Endothelial cell of umbilical vein (primary cell): ENCODE data around the gene LMAN2L. TPM values are rescaled to one million over a fixed set of nuclear protein-coding genes. Genes with fewer than 3 reads are reported as not detected.
A peak's percentile ranks its signal among the peaks of the same experiment; 100 is the strongest.

ENCODE experiments used
- BruUV-seq: library from RNA; stranded (reverse); fragments of 400-500 nt; replicated peaks from 2 replicates; lab custom pipeline; 2021; lab: Mats Ljungman, UMichigan
- CTCF ChIA-PET: fragments of 300-600, 350-600 bp; sonication (Branson Sonifier 250); formaldehyde crosslinking; loops from one replicate; lab custom pipeline; 2021; ENCODE audit warnings: antibody characterized with exemption, inconsistent platforms; lab: Charles Lee
- POLR2A ChIA-PET: fragments of 300-600, 350-600 bp; sonication (Branson Sonifier 250); formaldehyde crosslinking; loops from one replicate; lab custom pipeline; 2021; ENCODE audit warnings: antibody characterized with exemption, inconsistent platforms; lab: Charles Lee
- DNase-seq: peaks from one replicate; pipeline ENCODE4 v3.0.0-alpha.2; 2011; ENCODE audit warnings: low read depth, low spot score
- FAIRE-seq: peaks from 2 replicates; lab custom pipeline; 2011; peaks lifted over from hg19 to GRCh38; lab: Jason Lieb, UNC
- H2AFZ ChIP-seq: 2 replicates; pipeline ENCODE4 v1.6.0; 2012; ENCODE audit warnings: low read depth, low read length, control low read depth, inconsistent platforms
- H3K27ac ChIP-seq: 2 replicates; pipeline ENCODE4 v1.5.1; 2011; ENCODE audit warnings: low read depth, mild to moderate bottlenecking, control low read depth, low read length, moderate library complexity; ENCODE audit not compliant: insufficient read depth
- H3K27me3 ChIP-seq, 2 experiments: 2 replicates each; pipeline versions ENCODE4 v1.6.0 to v1.6.1; 2011; ENCODE audit warnings: low read length in 2 of 2, mixed read lengths in 1 of 2; ENCODE audit not compliant: control insufficient read depth in 2 of 2, insufficient read depth in 2 of 2
- H3K36me3 ChIP-seq, 2 experiments: 2 replicates in 1 of 2; 3 replicates in 1 of 2; pipeline ENCODE4 v1.5.1; 2011; ENCODE audit warnings: low read length in 2 of 2, mild to moderate bottlenecking in 1 of 2, moderate library complexity in 1 of 2; ENCODE audit not compliant: control insufficient read depth in 2 of 2, insufficient read depth in 2 of 2; ENCODE audit errors: extremely low read depth in 1 of 2
- H3K4me1 ChIP-seq: 3 replicates; pipeline ENCODE4 v1.5.1; 2011; ENCODE audit warnings: mild to moderate bottlenecking, low read length; ENCODE audit not compliant: control insufficient read depth, insufficient read depth; ENCODE audit errors: extremely low read depth
- H3K4me2 ChIP-seq: 2 replicates; pipeline ENCODE4 v1.6.1; 2011; ENCODE audit warnings: low read length, control low read depth, mixed read lengths; ENCODE audit not compliant: insufficient read depth
- H3K4me3 ChIP-seq, 3 experiments: fragments of 200-600 bp in 1 of 3; sonication (generic), shearing (Covaris generic) in 1 of 3; replicated peaks in 1 of 3; 2 replicates each; pipeline ENCODE4 v1.5.1; 2011 to 2016; ENCODE audit warnings: control low read depth in 3 of 3, low read length in 3 of 3, mild to moderate bottlenecking in 2 of 3, inconsistent platforms in 1 of 3, low read depth in 1 of 3, moderate library complexity in 1 of 3; ENCODE audit not compliant: insufficient read depth in 1 of 3
- H3K79me2 ChIP-seq: 2 replicates; pipeline ENCODE4 v1.6.0; 2012; ENCODE audit warnings: low read length, inconsistent platforms; ENCODE audit not compliant: control insufficient read depth, insufficient read depth
- H3K9ac ChIP-seq: replicated peaks from 2 replicates; pipeline ENCODE3; 2011; ENCODE audit warnings: low read length, control low read depth; ENCODE audit not compliant: insufficient read depth; ENCODE audit errors: extremely low read depth
- H3K9me1 ChIP-seq: replicated peaks from 3 replicates; pipeline ENCODE4 v1.6.0; 2011; ENCODE audit warnings: mild to moderate bottlenecking, low read length; ENCODE audit not compliant: control insufficient read depth, insufficient read depth; ENCODE audit errors: extremely low read depth
- H3K9me3 ChIP-seq: replicated peaks from 2 replicates; pipeline ENCODE4 v1.5.1; 2012; ENCODE audit warnings: low read length, inconsistent platforms; ENCODE audit not compliant: control insufficient read depth, insufficient read depth
- H4K20me1 ChIP-seq: replicated peaks from 2 replicates; pipeline ENCODE3; 2011; ENCODE audit warnings: mild to moderate bottlenecking, low read length; ENCODE audit not compliant: control insufficient read depth, insufficient read depth; ENCODE audit errors: extremely low read depth
- EZH2 ChIP-seq: IDR thresholded peaks from 2 replicates; pipeline ENCODE4 v1.6.1; 2012; ENCODE audit warnings: borderline replicate concordance, low read depth, mild to moderate bottlenecking, moderate library complexity, low read length, inconsistent platforms; ENCODE audit not compliant: severe bottlenecking
- FOS ChIP-seq: IDR thresholded peaks from 2 replicates; pipeline ENCODE4 v1.6.1; 2011; ENCODE audit warnings: mild to moderate bottlenecking, low read length, moderate library complexity, borderline replicate concordance; ENCODE audit not compliant: insufficient read depth
- JUN ChIP-seq: IDR thresholded peaks from 2 replicates; pipeline ENCODE4 v1.6.1; 2011; ENCODE audit warnings: borderline replicate concordance, low read depth; ENCODE audit not compliant: insufficient read length, insufficient read depth
- MYC ChIP-seq: IDR thresholded peaks from one replicate; pipeline ENCODE4 v1.6.1; 2011; ENCODE audit warnings: mild to moderate bottlenecking, low read depth, low read length
- POLR2AphosphoS5 ChIP-seq: IDR thresholded peaks from 2 replicates; pipeline ENCODE4 v1.6.1; 2012; ENCODE audit warnings: low read depth, mild to moderate bottlenecking, control low read depth, low read length, moderate library complexity; ENCODE audit not compliant: insufficient read depth
- dilution Hi-C: fragments of 300-500 bp; cut with MboI; formaldehyde crosslinking; loops from one replicate; pipeline ENCODE4 v1.15.0; 2019; ENCODE audit warnings: low sequenced_read_pairs; ENCODE audit not compliant: extremely low pct_ligation_motif_present
- intact Hi-C: fragments of 100-400 bp; cut with micrococcal nuclease; formaldehyde crosslinking; loops from one replicate; pipeline ENCODE4 v1.10.0; 2022
- polyA plus RNA-seq, 4 experiments: library from polyadenylated mRNA; depleted of rRNA in 3 of 4; stranded (reverse) in 3 of 4; unstranded in 1 of 4; fragments of >200 nt; gene quantifications; 2 replicates each; pipeline versions ENCODE4 v1.2.1 to v1.2.3, GENCODE V29; 2011 to 2012; ENCODE audit warnings: missing spikeins in 1 of 4
- total RNA-seq: library from RNA; stranded (reverse); gene quantifications from 2 replicates; pipeline ENCODE4 v1.2.3, GENCODE V29; 2021
- TF ChIP-seq, protein P1 (sequence below), 2 donors: IDR thresholded peaks; 1 replicate in 1 of 2; 2 replicates in 1 of 2; pipeline ENCODE4 v1.5.1; 2011; ENCODE audit warnings: low read length in 2 of 2, mild to moderate bottlenecking in 2 of 2, moderate library complexity in 2 of 2, control low read depth in 1 of 2, inconsistent platforms in 1 of 2, low read depth in 1 of 2; ENCODE audit not compliant: insufficient read depth in 1 of 2; ENCODE audit errors: extremely low read depth in 1 of 2

LMAN2L gene
- total and polyA plus RNA-seq, 2 donors (not counting 3 experiments of a cell fraction or from before 2014, with no cell fraction given), result 15.4 to 20.5 TPM

DNA sequence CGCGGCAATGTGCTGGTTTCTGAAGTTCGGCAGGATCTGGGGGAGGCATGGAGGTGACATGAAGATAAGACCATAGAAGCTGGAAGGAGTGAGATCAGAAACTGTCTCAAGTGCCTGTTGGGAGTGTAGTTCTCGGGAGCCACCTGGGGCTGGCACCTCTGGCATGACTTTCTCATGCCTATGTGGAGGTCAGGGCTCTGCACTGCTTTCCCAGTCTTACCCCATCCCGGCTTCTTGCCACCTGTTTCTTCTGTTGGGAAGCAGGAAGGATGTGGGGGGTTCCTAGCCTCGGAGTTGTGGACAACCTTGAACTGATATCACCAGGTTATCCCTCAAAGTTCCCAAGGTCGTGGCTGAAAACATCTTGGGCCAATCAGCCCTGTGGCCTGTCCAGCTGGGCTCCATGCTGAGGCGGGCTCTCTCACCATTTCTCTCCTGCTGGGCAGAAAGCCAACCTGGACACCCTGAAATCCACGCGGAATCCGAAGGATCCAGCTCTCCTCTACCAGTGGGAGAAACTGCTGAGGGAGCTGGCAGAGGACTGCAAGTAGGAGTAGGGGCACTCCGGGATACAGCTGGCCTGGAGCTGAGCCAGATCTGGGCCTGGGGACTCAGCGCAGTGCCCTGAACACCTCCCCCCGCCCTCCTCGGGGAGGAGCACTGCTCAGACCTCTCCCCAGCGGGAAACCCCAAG is 54.8 kb downstream of the LMAN2L start:
- intact Hi-C loops, result no loop called here
- BruUV-seq, result no TSS peak
- no peaks in the 10 kb centered on the region for H3K36me3 ChIP-seq
- H3K79me2 ChIP-seq, result no peaks in the 10 kb centered on the region
- no peaks in the 10 kb centered on the region for H3K4me1 ChIP-seq
- FAIRE-seq (no peak), DNase-seq (peak; percentile 29)
- TF ChIP-seq FOS (no peak), JUN (no peak), MYC (no peak), EZH2 (no peak), POLR2AphosphoS5 (no peak)
- TF ChIP-seq, protein P1, sequence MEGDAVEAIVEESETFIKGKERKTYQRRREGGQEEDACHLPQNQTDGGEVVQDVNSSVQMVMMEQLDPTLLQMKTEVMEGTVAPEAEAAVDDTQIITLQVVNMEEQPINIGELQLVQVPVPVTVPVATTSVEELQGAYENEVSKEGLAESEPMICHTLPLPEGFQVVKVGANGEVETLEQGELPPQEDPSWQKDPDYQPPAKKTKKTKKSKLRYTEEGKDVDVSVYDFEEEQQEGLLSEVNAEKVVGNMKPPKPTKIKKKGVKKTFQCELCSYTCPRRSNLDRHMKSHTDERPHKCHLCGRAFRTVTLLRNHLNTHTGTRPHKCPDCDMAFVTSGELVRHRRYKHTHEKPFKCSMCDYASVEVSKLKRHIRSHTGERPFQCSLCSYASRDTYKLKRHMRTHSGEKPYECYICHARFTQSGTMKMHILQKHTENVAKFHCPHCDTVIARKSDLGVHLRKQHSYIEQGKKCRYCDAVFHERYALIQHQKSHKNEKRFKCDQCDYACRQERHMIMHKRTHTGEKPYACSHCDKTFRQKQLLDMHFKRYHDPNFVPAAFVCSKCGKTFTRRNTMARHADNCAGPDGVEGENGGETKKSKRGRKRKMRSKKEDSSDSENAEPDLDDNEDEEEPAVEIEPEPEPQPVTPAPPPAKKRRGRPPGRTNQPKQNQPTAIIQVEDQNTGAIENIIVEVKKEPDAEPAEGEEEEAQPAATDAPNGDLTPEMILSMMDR (IDR thresholded peaks at IDR 0.05; ENCODE audit: extremely low read depth in 1 of 2, insufficient read depth in 1 of 2, low read depth in 1 of 2, low read length in 2 of 2), result no peak
- no peaks in the 10 kb centered on the region for H3K9me3 ChIP-seq
- H2AFZ ChIP-seq, result no peak overlapping the region
- no peak overlapping the region for H3K4me2 ChIP-seq
- dilution Hi-C loops, result no loop called here
- ChIA-PET CTCF (no interaction called here), POLR2A (no interaction called here)
- H3K27ac ChIP-seq, result no peak overlapping the region
- H3K9ac ChIP-seq, result no peak overlapping the region
- peaks cover 7 to 12% of the 10 kb centered on the region in 2 experiments for H3K27me3 ChIP-seq
- no peak overlapping the region for H3K4me3 ChIP-seq
- H3K9me1 ChIP-seq, result no peaks in the 10 kb centered on the region
- H4K20me1 ChIP-seq, result no peaks in the 10 kb centered on the region
